H9 (cell line): ENCODE data around the gene SEPTIN5. TPM values are rescaled to one million over a fixed set of nuclear protein-coding genes. Genes with fewer than 3 reads are reported as not detected.

Experiments used
- DNase-seq: peaks from one replicate; pipeline ENCODE4 v3.0.0-alpha.2; 2017
- H2AFZ ChIP-seq: one replicate; pipeline ENCODE4 v1.6.1; 2013; ENCODE audit warnings: mild to moderate bottlenecking, low read length, control low read depth, moderate library complexity
- H2AK5ac ChIP-seq: 2 replicates; pipeline ENCODE4 v1.6.1; 2013; ENCODE audit warnings: low read length, control low read depth, mixed read lengths; ENCODE audit not compliant: insufficient read length
- H2BK120ac ChIP-seq: one replicate; pipeline ENCODE4 v1.6.1; 2013; ENCODE audit warnings: low read depth, mild to moderate bottlenecking, low read length, control low read depth, inconsistent platforms; ENCODE audit not compliant: poor library complexity, severe bottlenecking
- H2BK12ac ChIP-seq: 2 replicates; pipeline ENCODE4 v1.6.1; 2013; ENCODE audit warnings: low read length, control low read depth, mixed read lengths, low read depth; ENCODE audit not compliant: insufficient read length
- H2BK15ac ChIP-seq: 2 replicates; pipeline ENCODE4 v1.6.1; 2013; ENCODE audit warnings: low read depth, low read length, control low read depth
- H2BK20ac ChIP-seq: one replicate; pipeline ENCODE4 v1.6.1; 2013; ENCODE audit warnings: low read depth, mild to moderate bottlenecking, low read length, control low read depth, inconsistent platforms; ENCODE audit not compliant: poor library complexity, severe bottlenecking
- H2BK5ac ChIP-seq: 2 replicates; pipeline ENCODE4 v1.6.1; 2013; ENCODE audit warnings: low read length, control low read depth, mixed read lengths; ENCODE audit not compliant: insufficient read length
- H3K14ac ChIP-seq: 2 replicates; pipeline ENCODE4 v1.6.1; 2013; ENCODE audit warnings: low read length, control low read depth; ENCODE audit not compliant: insufficient read depth
- H3K18ac ChIP-seq: 2 replicates; pipeline ENCODE4 v1.6.1; 2013; ENCODE audit warnings: low read depth, mild to moderate bottlenecking, mixed read lengths, low read length, control low read depth; ENCODE audit not compliant: insufficient read length
- H3K23ac ChIP-seq: 2 replicates; pipeline ENCODE4 v1.6.1; 2013; ENCODE audit warnings: low read length, control low read depth, mixed read lengths, low read depth; ENCODE audit not compliant: insufficient read length
- H3K23me2 ChIP-seq: 2 replicates; pipeline ENCODE4 v1.6.1; 2013; ENCODE audit warnings: low read depth, mild to moderate bottlenecking, mixed read lengths, low read length, control low read depth; ENCODE audit not compliant: insufficient read length, poor library complexity, severe bottlenecking
- H3K27ac ChIP-seq: 2 replicates; pipeline ENCODE4 v1.5.1; 2013; ENCODE audit warnings: low read length, control low read depth, mixed read lengths, low read depth; ENCODE audit not compliant: insufficient read length
- H3K27me3 ChIP-seq: 2 replicates; pipeline ENCODE4 v1.6.1; 2013; ENCODE audit warnings: low read length, control low read depth, inconsistent platforms; ENCODE audit not compliant: insufficient read depth
- H3K4ac ChIP-seq: 2 replicates; pipeline ENCODE4 v1.6.1; 2013; ENCODE audit warnings: low read depth, mild to moderate bottlenecking, control low read depth, inconsistent platforms, low read length, moderate library complexity
- H3K4me1 ChIP-seq: 2 replicates; pipeline ENCODE4 v1.6.1; 2013; ENCODE audit warnings: low read length, control low read depth, inconsistent platforms; ENCODE audit not compliant: insufficient read depth
- H3K4me2 ChIP-seq: 2 replicates; pipeline ENCODE4 v1.6.1; 2013; ENCODE audit warnings: low read length, control low read depth, mixed read lengths; ENCODE audit not compliant: insufficient read length, insufficient read depth
- H3K56ac ChIP-seq: 2 replicates; pipeline ENCODE4 v1.6.1; 2013; ENCODE audit warnings: low read depth, mild to moderate bottlenecking, mixed read lengths, low read length, control low read depth; ENCODE audit not compliant: insufficient read length
- H3K79me1 ChIP-seq: 2 replicates; pipeline ENCODE4 v1.6.1; 2013; ENCODE audit warnings: low read depth, mild to moderate bottlenecking, moderate library complexity, low read length, control low read depth, inconsistent platforms; ENCODE audit not compliant: insufficient read depth, poor library complexity, severe bottlenecking
- H3K79me2 ChIP-seq: 2 replicates; pipeline ENCODE4 v1.6.1; 2013; ENCODE audit warnings: low read length, control low read depth, inconsistent platforms; ENCODE audit not compliant: insufficient read depth
- H3K9ac ChIP-seq: 2 replicates; pipeline ENCODE4 v1.6.1; 2013; ENCODE audit warnings: low read length, control low read depth, mixed read lengths; ENCODE audit not compliant: insufficient read length; ENCODE audit errors: extremely low read depth
- H3K9me3 ChIP-seq: one replicate; pipeline ENCODE4 v1.6.1; 2013; ENCODE audit warnings: low read depth, low read length, inconsistent platforms; ENCODE audit not compliant: control insufficient read depth
- H3T11ph ChIP-seq: one replicate; pipeline ENCODE4 v1.6.1; 2013; ENCODE audit warnings: mild to moderate bottlenecking, low read length, control low read depth, inconsistent platforms
- H4K20me1 ChIP-seq: one replicate; pipeline ENCODE4 v1.6.1; 2013; ENCODE audit not compliant: control insufficient read depth, insufficient read length, insufficient read depth
- H4K5ac ChIP-seq: 2 replicates; pipeline ENCODE4 v1.6.1; 2013; ENCODE audit warnings: low read depth, mild to moderate bottlenecking, mixed read lengths, low read length, control low read depth; ENCODE audit not compliant: insufficient read length
- H4K8ac ChIP-seq: replicated peaks from 2 replicates; pipeline ENCODE4 v1.6.1; 2013; ENCODE audit warnings: low read length, control low read depth, mixed read lengths, low read depth; ENCODE audit not compliant: insufficient read length
- H4K91ac ChIP-seq: 2 replicates; pipeline ENCODE4 v1.6.1; 2013; ENCODE audit warnings: low read depth, mild to moderate bottlenecking, moderate library complexity, mixed read lengths, low read length, control low read depth; ENCODE audit not compliant: insufficient read length
- H3K27ac Mint-ChIP-seq, 3 experiments: 2 replicates in 2 of 3; 3 replicates in 1 of 3; pipeline ENCODE4 v1.8.0; 2020 to 2021; ENCODE audit warnings: mixed read lengths in 3 of 3, mild to moderate bottlenecking in 1 of 3, moderate library complexity in 1 of 3
- H3K27me3 Mint-ChIP-seq: 2 replicates; pipeline ENCODE4 v1.8.0; 2021; ENCODE audit warnings: low read depth, mild to moderate bottlenecking, moderate library complexity, mixed read lengths
- H3K36me3 Mint-ChIP-seq, 3 experiments: 2 replicates in 2 of 3; 3 replicates in 1 of 3; pipeline ENCODE4 v1.8.0; 2020 to 2021; ENCODE audit warnings: low read depth in 3 of 3, mixed read lengths in 3 of 3; ENCODE audit not compliant: insufficient read depth in 1 of 3
- H3K4me1 Mint-ChIP-seq, 2 experiments: 2 replicates each; pipeline ENCODE4 v1.8.0; 2020; ENCODE audit warnings: mixed read lengths in 2 of 2
- H3K4me3 Mint-ChIP-seq, 2 experiments: 2 replicates in 1 of 2; 3 replicates in 1 of 2; pipeline ENCODE4 v1.8.0; 2020 to 2021; ENCODE audit warnings: mild to moderate bottlenecking in 2 of 2, mixed read lengths in 2 of 2, moderate library complexity in 1 of 2
- H3K9me3 Mint-ChIP-seq, 2 experiments: 2 replicates in 1 of 2; 3 replicates in 1 of 2; pipeline ENCODE4 v1.8.0; 2020; ENCODE audit warnings: mild to moderate bottlenecking in 2 of 2, mixed read lengths in 2 of 2, moderate library complexity in 1 of 2
- CTCF ChIP-seq: fragments of 200-600 bp; sonication (generic); conservative IDR thresholded peaks from 3 replicates; pipeline ENCODE4 v1.8.0; 2021; ENCODE audit warnings: antibody characterized with exemption, mild to moderate bottlenecking
- WGBS: extraction: QIAGEN DNeasy Blood & Tissue Kit; methylation state at CpG from one replicate; pipeline ENCODE4 v1.1.7; 2013; ENCODE audit warnings: missing lambda C conversion rate, low lambda C conversion rate, mixed read lengths; ENCODE audit not compliant: insufficient read length; ENCODE audit errors: extremely low coverage; 5-methylcytosine and 5-hydroxymethylcytosine counted together
- total RNA-seq: library from RNA; stranded (reverse); gene quantifications from 2 replicates; pipeline ENCODE4 v1.2.1, GENCODE V29; 2021

Gene SEPTIN5
- total RNA-seq, 1 experiment from 2014 or later: 17.8 TPM

GRCh38 chr22:19689408-19689807 lies 24.9 kb upstream of the SEPTIN5 start:
- Histone ChIP-seq H2BK12ac (no peak overlapping the region), H2BK120ac (no peak overlapping the region), H3K79me2 (no peaks in the 10 kb centered on the region), H4K20me1 (no peaks in the 10 kb centered on the region), H3K27ac (no peak overlapping the region), H2BK15ac (no peak overlapping the region), H2BK20ac (no peak overlapping the region), H3K23me2 (no peaks in the 10 kb centered on the region), H3K9me3 (no peaks in the 10 kb centered on the region), H3K56ac (no peak overlapping the region), H3K79me1 (no peaks in the 10 kb centered on the region), H4K91ac (no peak overlapping the region), H4K8ac (no peak overlapping the region), H3K4me2 (no peak overlapping the region), H2BK5ac (no peak overlapping the region), H3K4ac (no peak overlapping the region), H3K14ac (no peak overlapping the region; the same call in 1 of the 2 replicates), H3K4me1 (peaks cover 6% of the 10 kb centered on the region; the same call in 1 of the 2 replicates), H3K23ac (no peak overlapping the region), H3K9ac (no peak overlapping the region), H3T11ph (no peak overlapping the region), H4K5ac (no peak overlapping the region), H3K18ac (no peak overlapping the region), H2AFZ (no peak overlapping the region), H3K27me3 (no peaks in the 10 kb centered on the region), H2AK5ac (no peak overlapping the region)
- Mint-ChIP-seq H3K27ac (no peak overlapping the region), H3K9me3 (peaks cover 0 to 4% of the 10 kb centered on the region in 2 experiments; a peak in 1 of 5 replicates), H3K36me3 (no peaks in the 10 kb centered on the region; a peak in 1 of 7 replicates), H3K4me1 (peaks cover 18 to 20% of the 10 kb centered on the region in 2 experiments), H3K4me3 (no peak overlapping the region), H3K27me3 (peaks cover 14% of the 10 kb centered on the region)
- no peak for DNase-seq
- no CpG with 5 or more reads among the region's 15 CpGs for WGBS
- TF ChIP-seq CTCF: no peak
